ENCODE results near the gene LRRC59. TPM values are rescaled to one million over a fixed set of nuclear protein-coding genes. Genes with fewer than 3 reads are reported as not detected.

LRRC59 gene
- total and polyA plus RNA-seq, 2 of the 4 experiments (the other 2 are of a cell fraction) = 139 to 233 TPM

DNA sequence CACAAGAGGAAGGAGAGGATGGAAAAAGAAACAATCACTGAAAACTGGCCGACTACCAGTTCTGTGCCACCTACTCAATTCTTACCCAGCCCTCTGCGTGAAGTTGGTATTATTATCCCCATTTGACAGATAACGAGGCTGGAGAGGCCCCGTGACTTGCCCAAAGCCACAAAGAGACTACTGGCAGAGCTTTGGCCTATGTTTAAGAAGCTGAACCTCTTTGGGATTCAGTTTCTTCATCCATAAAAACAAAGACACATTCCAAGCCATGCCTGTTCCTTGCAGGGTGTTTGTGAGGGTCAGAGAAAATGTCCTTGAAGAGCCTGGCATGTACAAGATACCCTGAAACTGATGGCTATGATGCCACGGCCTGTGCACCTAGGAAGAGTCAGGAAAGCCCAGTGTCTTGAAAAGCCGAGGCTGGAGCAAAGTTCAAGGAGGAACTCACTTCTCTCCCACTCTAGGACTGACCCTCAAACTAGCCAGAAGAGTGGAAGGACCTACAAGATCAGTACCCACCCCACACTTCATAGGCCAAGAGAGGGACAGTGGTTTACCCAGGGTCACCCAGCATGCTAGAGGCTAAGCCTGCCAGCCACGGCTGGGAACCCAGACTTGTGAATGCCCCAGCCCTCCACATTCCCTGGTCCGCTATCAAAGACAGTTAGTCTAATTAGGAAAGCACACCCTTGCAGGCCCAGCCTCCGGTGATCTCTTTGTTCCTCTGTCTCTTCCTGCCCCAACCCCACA, 27.1 kb upstream of the LRRC59 start:
- Histone ChIP-seq H3K14ac (replicated peaks; ENCODE audit: low read depth, low read length) (peak overlapping the region; percentile 83), H2BK20ac (ENCODE audit: low read depth, low read length) (peak overlapping the region; percentile 44; the same call in 1 of the 2 replicates), H4K8ac (ENCODE audit: low read depth in 2 of 2, low read length in 2 of 2) (peak overlapping the region; percentile 93 to 95; a peak in 3 of 4 replicates), H3K56ac (ENCODE audit: extremely low read depth, insufficient read depth, low read length) (peak overlapping the region; percentile 8; the same call in 1 of the 2 replicates), H3K4me1 (ENCODE audit: control insufficient read depth, insufficient read depth, low read length) (peaks cover 27% of the 10 kb centered on the region), H3K27me3 (ENCODE audit: control insufficient read depth, insufficient read depth, low read length) (no peaks in the 10 kb centered on the region), H2AFZ (replicated peaks; ENCODE audit: low read length, poor library complexity) (peak overlapping the region; percentile 70), H3K27ac (ENCODE audit: insufficient read depth, low read length) (peak overlapping the region; percentile 78), H3K4ac (ENCODE audit: low read depth, low read length) (peak overlapping the region; percentile 92), H2BK5ac (ENCODE audit: low read depth, low read length, poor library complexity, severe bottlenecking) (peak overlapping the region; percentile 60), H3K18ac (ENCODE audit: low read depth, low read length) (peak overlapping the region; percentile 38), H2AK5ac (ENCODE audit: low read depth, low read length) (peak overlapping the region; percentile 94; the same call in 1 of the 2 replicates), H2BK120ac (ENCODE audit: low read depth, low read length) (peak overlapping the region; percentile 66), H3K4me3 (ENCODE audit: insufficient read depth, low read depth, low read length) (no peak overlapping the region), H2BK15ac (ENCODE audit: low read depth, low read length) (peak overlapping the region; percentile 24; the same call in 2 of the 3 replicates), H3K23ac (ENCODE audit: low read depth, low read length) (peak overlapping the region; percentile 7; the same call in 1 of the 2 replicates), H3K9ac (ENCODE audit: low read depth, low read length) (no peak overlapping the region), H4K20me1 (ENCODE audit: insufficient read depth, low read length) (no peaks in the 10 kb centered on the region), H2AK9ac (replicated peaks; ENCODE audit: low read depth, low read length, poor library complexity) (peak overlapping the region; percentile 37), H3K36me3 (ENCODE audit: control insufficient read depth, insufficient read depth, low read length) (peaks cover 3% of the 10 kb centered on the region; the same call in 1 of the 2 replicates), H4K5ac (ENCODE audit: low read depth, low read length) (peak overlapping the region; percentile 61), H3K9me1 (ENCODE audit: insufficient read depth, low read length) (peaks cover 17% of the 10 kb centered on the region), H3K4me2 (ENCODE audit: low read depth, low read length) (peak overlapping the region; percentile 9), H3K79me1 (ENCODE audit: low read depth in 1 of 2, low read length in 2 of 2) (peaks cover 11 to 49% of the 10 kb centered on the region in 2 experiments; a peak in 3 of 4 replicates), H4K91ac (ENCODE audit: insufficient read depth, low read depth, low read length) (peak overlapping the region; percentile 83), H3K9me3 (ENCODE audit: control insufficient read depth, insufficient read depth, low read length) (no peaks in the 10 kb centered on the region)
- ATAC-seq (ENCODE audit: low read depth) = no peak
- dilution Hi-C loops (cut with HindIII; ENCODE audit: low sequenced_read_pairs, unreplicated experiment) = no loop called here
- ChIA-PET POLR2A (ENCODE audit: unreplicated experiment) (no interaction called here), CTCF (no interaction called here)
- no TSS peak for BruUV-seq (replicated peaks)
- in situ Hi-C loops (cut with MboI; ENCODE audit: low sequenced_read_pairs) = no loop called here
- TF ChIP-seq RFX5 (IDR thresholded peaks at IDR 0.05; ENCODE audit: low read depth, low read length) (no peak), BHLHE40 (IDR thresholded peaks at IDR 0.05; ENCODE audit: low read depth, low read length) (no peak), POLR2A (IDR thresholded peaks at IDR 0.05; ENCODE audit: low read depth, low read length) (no peak), MAZ (IDR thresholded peaks at IDR 0.05; ENCODE audit: borderline replicate concordance, low read depth, low read length) (no peak), RCOR1 (IDR thresholded peaks at IDR 0.05; ENCODE audit: insufficient replicate concordance, low read length) (no peak), NFE2L2 (IDR thresholded peaks at IDR 0.05; ENCODE audit: low read depth, low read length) (no peak), SMC3 (IDR thresholded peaks at IDR 0.05; ENCODE audit: low read depth, low read length) (no peak), FOS (IDR thresholded peaks at IDR 0.05; ENCODE audit: low read depth, low read length) (no peak), MXI1 (IDR thresholded peaks at IDR 0.05; ENCODE audit: borderline replicate concordance, low read depth, low read length) (no peak), MAFK (IDR thresholded peaks at IDR 0.05; ENCODE audit: low read depth, low read length) (no peak)
- TF ChIP-seq, protein P1, sequence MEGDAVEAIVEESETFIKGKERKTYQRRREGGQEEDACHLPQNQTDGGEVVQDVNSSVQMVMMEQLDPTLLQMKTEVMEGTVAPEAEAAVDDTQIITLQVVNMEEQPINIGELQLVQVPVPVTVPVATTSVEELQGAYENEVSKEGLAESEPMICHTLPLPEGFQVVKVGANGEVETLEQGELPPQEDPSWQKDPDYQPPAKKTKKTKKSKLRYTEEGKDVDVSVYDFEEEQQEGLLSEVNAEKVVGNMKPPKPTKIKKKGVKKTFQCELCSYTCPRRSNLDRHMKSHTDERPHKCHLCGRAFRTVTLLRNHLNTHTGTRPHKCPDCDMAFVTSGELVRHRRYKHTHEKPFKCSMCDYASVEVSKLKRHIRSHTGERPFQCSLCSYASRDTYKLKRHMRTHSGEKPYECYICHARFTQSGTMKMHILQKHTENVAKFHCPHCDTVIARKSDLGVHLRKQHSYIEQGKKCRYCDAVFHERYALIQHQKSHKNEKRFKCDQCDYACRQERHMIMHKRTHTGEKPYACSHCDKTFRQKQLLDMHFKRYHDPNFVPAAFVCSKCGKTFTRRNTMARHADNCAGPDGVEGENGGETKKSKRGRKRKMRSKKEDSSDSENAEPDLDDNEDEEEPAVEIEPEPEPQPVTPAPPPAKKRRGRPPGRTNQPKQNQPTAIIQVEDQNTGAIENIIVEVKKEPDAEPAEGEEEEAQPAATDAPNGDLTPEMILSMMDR (conservative IDR thresholded peaks at IDR 0.05; ENCODE audit: low read depth, low read length) = no peak
- TF ChIP-seq, protein P2, sequence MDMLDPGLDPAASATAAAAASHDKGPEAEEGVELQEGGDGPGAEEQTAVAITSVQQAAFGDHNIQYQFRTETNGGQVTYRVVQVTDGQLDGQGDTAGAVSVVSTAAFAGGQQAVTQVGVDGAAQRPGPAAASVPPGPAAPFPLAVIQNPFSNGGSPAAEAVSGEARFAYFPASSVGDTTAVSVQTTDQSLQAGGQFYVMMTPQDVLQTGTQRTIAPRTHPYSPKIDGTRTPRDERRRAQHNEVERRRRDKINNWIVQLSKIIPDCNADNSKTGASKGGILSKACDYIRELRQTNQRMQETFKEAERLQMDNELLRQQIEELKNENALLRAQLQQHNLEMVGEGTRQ (IDR thresholded peaks at IDR 0.05; ENCODE audit: low read depth, low read length) = no peak
- intact Hi-C loops (cut with micrococcal nuclease) = no loop called here
- 100% methylated on average over 1 of the region's 9 CpGs; no CpG with 5 or more reads in 1 of the 2 experiments for WGBS, 2 experiments (ENCODE audit: extremely low coverage in 2 of 2, insufficient read length in 1 of 2)
- DNase-seq = no peak
